HEK293T (cell line): ENCODE results near the gene APLN.

ENCODE experiments used
- CTBP1 ChIP-seq: fragments of 450-650 bp; IDR thresholded peaks from 2 replicates; pipeline ENCODE4 v1.6.1; 2016; ENCODE audit warnings: borderline replicate concordance
- ELF4 ChIP-seq: fragments of 450-650 bp; IDR thresholded peaks from 2 replicates; pipeline ENCODE4 v1.6.1; 2017; ENCODE audit warnings: antibody characterized with exemption
- FOXA1 ChIP-seq: fragments of 450-650 bp; IDR thresholded peaks from 2 replicates; pipeline ENCODE4 v1.6.1; 2016; ENCODE audit warnings: mild to moderate bottlenecking
- FOXM1 ChIP-seq: fragments of 450-650 bp; IDR thresholded peaks from 2 replicates; pipeline ENCODE4 v1.6.1; 2017; ENCODE audit warnings: mild to moderate bottlenecking, borderline replicate concordance
- HDGF ChIP-seq: fragments of 450-650 bp; IDR thresholded peaks from 2 replicates; pipeline ENCODE4 v1.6.1; 2017; ENCODE audit warnings: antibody characterized with exemption, borderline replicate concordance
- L3MBTL2 ChIP-seq: fragments of 450-650 bp; conservative IDR thresholded peaks from 2 replicates; pipeline ENCODE4 v1.6.1; 2016; ENCODE audit warnings: mild to moderate bottlenecking
- SP1 ChIP-seq: fragments of 450-650 bp; IDR thresholded peaks from 2 replicates; pipeline ENCODE4 v1.6.1; 2017
- TARDBP ChIP-seq: fragments of 450-650 bp; IDR thresholded peaks from 2 replicates; pipeline ENCODE4 v1.6.1; 2016
- ZNF384 ChIP-seq: fragments of 450-650 bp; IDR thresholded peaks from 2 replicates; pipeline ENCODE4 v1.6.1; 2016
- TF ChIP-seq, protein P1 (sequence below): fragments of 450-650 bp; IDR thresholded peaks from 2 replicates; pipeline ENCODE4 v1.6.1; 2016

DNA sequence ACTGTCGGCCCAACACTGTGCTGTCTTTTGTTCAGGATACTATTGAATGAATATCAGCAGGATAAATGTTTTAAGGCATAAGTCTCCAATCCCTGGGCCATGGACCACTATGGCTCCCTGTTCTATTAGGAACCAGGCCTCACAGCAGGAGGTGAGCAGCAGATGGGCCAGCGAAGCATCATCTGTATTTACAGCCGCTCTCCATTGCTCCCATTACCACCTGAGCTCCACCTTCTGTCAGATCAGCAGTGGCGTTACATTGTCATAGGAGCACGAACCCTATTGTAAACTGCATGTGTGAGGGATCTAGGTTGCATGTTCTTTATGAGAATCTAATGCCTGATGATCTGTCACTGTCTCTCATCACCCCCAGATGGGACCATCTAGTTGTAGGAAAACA is 3.7 kb upstream of the APLN start:
- TF ChIP-seq HDGF, result no peak
- no peak for TF ChIP-seq ELF4
- TF ChIP-seq ZNF384, result no peak
- no peak for TF ChIP-seq FOXM1
- TF ChIP-seq SP1, result no peak
- no peak for TF ChIP-seq FOXA1
- TF ChIP-seq, protein P1, sequence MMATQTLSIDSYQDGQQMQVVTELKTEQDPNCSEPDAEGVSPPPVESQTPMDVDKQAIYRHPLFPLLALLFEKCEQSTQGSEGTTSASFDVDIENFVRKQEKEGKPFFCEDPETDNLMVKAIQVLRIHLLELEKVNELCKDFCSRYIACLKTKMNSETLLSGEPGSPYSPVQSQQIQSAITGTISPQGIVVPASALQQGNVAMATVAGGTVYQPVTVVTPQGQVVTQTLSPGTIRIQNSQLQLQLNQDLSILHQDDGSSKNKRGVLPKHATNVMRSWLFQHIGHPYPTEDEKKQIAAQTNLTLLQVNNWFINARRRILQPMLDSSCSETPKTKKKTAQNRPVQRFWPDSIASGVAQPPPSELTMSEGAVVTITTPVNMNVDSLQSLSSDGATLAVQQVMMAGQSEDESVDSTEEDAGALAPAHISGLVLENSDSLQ, result no peak
- TF ChIP-seq TARDBP, result no peak
- no peak for TF ChIP-seq CTBP1
- no peak for TF ChIP-seq L3MBTL2
